GM21515 (cell line): ENCODE measurements around the gene SELENOO.
"Not testable (repeated sequence)": the region's sequence is repeated elsewhere in the genome, so short reads cannot be mapped to it uniquely, and the experiment has no call there.

Experiments
- ATAC-seq: cut with Tn5 transposase; IDR thresholded peaks from one replicate; pipeline ENCODE4 v1.9.1; 2021; ENCODE audit not compliant: unreplicated experiment

SELENOO gene

GRCh38 chr22:50198624-50199017 is 2.2 kb upstream of the SELENOO start:
- ATAC-seq = no peak

DNA sequence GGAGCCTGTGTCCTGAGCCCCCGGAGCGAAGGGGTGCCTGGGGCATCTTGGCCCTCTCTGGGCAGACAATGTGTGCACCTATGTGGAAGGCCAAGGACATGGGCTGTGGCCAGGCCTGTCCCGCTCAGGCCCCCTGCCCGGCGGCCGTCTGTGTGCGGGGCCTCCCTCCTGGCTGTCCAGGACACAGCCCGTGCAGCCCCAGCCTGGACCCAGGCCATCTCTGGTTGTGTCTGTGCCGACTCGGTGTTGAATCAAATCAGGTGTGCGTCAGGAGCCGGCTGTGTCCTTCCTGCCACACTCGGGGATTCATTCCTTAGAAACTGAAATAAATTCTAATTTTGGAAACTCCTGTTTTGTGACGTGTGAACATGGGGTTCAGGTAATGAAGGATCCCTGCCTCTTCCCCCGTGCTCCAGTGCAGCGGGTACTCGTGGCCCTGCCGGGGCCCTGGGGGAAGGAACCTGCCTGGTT is 1.5 kb upstream of the SELENOO start:
- no peak for ATAC-seq

- no peak for ATAC-seq
Measured at GRCh38 chr22:50199829-50200460, 866 bp upstream of the SELENOO start.

DNA sequence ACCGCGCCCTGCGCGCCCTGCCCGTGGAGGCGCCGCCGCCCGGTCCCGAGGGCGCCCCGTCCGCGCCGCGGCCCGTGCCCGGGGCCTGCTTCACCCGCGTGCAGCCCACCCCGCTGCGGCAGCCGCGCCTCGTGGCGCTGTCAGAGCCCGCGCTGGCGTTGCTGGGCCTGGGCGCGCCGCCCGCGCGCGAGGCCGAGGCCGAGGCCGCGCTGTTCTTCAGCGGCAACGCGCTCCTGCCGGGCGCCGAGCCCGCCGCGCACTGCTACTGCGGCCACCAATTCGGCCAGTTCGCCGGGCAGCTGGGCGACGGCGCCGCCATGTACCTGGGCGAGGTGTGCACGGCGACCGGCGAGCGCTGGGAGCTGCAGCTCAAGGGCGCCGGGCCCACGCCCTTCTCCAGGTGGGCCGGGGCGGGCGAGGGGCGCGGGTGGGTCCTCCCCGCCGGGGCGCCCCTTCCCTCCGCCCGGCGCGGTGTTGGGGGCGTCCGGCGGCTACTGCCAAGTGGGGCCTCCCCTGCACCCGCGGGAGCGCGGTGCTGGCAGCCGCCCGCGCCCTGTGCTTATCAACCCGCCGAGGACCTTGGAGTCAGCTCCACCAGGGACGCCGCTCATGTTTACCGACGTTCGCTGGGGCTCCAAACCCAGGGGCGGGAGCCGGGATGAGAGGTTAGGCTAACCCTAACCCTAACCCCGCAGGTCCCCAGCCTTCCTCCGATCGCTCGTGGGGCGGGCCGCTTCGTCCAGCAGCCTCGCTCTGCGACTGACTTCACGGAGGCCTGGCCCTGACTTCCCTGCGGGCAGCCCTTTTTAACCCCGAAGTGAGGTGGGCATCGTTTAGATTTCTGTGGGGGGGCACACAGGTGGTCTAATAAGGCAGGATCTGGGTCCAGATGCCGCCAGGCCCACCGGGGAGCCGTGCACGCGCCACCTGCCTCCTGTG is 649 bp downstream of the SELENOO start:
- ATAC-seq = peak; percentile 22

DNA sequence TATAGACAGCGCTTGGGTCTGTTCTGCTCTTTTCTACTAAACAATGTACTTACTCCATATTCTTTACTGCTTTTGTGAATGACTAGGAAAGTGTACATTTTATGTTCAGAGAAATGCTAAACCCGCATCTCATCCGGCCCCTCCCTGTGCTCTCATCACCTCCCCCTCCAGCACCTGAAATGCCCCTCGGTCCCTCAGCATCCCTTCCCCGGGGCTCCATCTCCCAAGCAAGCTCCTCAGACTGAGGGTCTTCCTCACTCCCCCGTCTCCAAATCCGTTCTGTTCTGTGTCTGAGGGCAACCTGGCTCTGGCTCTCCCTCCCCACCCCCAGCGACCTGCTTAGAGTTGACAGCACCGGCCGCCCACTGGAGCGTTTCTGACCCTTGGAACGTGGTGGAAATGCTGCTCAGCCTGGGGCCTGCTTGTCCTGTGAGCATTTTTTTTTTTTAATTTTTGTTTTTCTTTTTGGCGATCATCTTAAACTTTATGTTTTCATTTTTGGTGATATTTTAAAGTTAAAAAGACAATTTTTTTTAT is 1.4 kb downstream of the SELENOO start:
- no peak for ATAC-seq

DNA sequence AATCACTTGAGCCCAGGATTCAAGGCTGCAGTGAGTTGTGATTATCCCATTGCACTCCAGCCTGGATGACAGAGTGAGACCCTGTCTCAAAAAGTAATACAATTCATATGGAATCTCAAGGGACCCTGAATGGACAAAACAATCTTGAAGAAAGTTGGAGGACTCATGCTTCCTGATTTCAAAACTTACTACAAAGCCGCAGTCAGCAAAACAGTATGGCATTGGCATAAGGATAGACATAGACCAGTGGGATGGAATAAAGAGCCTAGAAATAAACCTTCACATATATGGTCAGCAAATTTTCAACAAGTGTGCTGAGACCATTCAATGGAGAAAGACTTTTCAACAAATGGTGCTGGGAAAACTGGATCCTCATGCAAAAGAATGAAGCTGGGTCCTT is 2.5 kb downstream of the SELENOO start:
- ATAC-seq = no peak

GRCh38 chr22:50204571-50204970 is 3.8 kb downstream of the SELENOO start:
- ATAC-seq = no peak

- ATAC-seq = not testable (repeated sequence)
Measured at GRCh38 chr22:50204998-50205397, 4.2 kb downstream of the SELENOO start.

DNA sequence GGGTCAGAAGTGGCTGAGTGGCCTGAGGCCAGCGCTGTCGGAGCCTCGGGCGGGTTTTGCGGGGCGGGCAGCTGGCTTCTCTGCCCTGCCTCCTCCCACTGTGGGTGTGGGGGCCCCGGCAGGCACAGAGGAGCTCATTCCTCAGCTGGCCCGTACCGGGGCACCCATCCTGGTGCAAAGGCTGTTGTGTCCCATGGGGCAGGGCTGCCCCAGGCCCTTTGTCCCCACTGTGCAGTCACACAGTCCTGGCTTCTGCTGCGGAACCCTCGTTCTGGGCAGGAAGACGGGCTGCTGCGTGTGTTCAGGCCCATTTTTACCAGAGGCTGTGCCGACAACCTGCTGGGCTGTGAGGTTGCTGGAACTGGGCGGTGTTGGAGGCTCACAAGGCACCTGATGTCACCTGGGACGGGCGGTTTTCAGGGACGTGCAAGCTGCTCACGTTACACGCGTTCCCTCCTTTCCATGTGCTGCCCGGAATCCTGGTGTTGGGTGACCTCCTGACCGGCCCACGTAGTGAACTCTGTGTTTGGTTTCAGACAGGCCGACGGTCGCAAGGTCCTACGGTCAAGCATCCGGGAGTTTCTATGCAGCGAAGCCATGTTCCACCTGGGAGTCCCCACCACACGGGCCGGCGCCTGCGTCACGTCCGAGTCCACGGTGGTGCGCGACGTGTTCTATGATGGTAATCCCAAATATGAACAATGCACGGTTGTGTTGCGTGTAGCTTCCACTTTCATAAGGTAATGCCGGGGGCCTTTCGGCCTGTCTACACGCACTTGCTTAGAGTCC is 5.2 kb downstream of the SELENOO start:
- ATAC-seq = no peak

DNA sequence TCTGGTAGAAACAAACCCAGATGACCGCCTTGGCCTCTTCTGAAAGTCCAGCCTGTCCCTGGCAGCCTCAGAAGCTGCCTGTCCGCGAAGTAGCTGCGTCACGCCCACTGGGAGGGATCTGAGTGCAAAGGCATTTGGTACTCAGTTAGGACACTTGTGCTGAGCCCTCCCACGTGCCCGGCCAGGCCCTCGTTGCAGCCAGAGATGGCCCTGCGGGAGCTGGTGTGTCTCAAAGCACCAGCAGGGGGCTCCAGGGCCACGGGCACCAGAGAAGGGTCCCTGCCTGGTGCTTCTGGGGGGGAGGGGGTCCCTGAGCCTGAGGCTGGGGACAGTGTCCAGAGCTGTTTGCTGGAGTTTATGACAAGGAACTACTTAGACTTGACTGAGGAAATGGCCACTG is 5.8 kb downstream of the SELENOO start:
- ATAC-seq = no peak

- ATAC-seq = no peak
Measured at GRCh38 chr22:50207383-50208140, 6.8 kb downstream of the SELENOO start.

DNA sequence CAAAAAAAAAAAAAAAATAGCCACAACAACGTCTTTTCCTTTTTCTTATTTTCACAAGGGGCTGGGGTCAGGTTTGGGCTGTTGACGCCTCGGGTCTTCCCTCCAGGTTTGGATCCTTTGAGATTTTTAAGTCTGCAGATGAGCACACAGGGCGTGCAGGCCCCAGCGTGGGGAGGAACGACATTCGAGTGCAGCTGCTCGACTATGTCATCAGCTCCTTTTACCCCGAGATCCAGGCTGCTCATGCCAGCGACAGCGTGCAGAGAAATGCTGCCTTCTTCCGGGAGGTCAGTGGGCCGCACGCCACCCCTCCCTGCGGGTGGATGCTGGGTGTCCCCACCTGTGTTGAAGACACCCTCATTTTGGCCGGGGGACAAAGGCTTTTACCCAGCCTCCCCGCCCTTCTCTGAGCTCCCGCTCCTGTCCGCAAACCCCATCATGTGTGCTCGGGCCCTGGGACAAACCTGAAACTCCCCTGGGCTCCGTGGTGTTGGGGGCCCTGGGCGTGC is 7.7 kb downstream of the SELENOO start:
- no peak for ATAC-seq

- no peak for ATAC-seq
Measured at GRCh38 chr22:50208939-50209892, 8.4 kb downstream of the SELENOO start.

- no peak for ATAC-seq
Measured at GRCh38 chr22:50209893-50210292, 9.1 kb downstream of the SELENOO start.

GRCh38 chr22:50210378-50211139 is 9.7 kb downstream of the SELENOO start:
- no peak for ATAC-seq

- ATAC-seq = no peak
Measured at GRCh38 chr22:50211147-50211546, 10.3 kb downstream of the SELENOO start.

GRCh38 chr22:50213263-50213662 is 12.5 kb downstream of the SELENOO start:
- no peak for ATAC-seq

- no peak for ATAC-seq
Measured at GRCh38 chr22:50215297-50216054, 14.7 kb downstream of the SELENOO start.
